HT1080 (cell line): ENCODE measurements around the gene TSPAN9. TPM values are rescaled to one million over a fixed set of nuclear protein-coding genes. Genes with fewer than 3 reads are reported as not detected.
A peak's percentile ranks its signal among the peaks of the same experiment; 100 is the strongest.

ENCODE experiments used
- DNase-seq: peaks from one replicate; pipeline ENCODE4 v3.0.0-alpha.2; 2015; ENCODE audit warnings: low read depth
- total RNA-seq: library from RNA; depleted of rRNA; stranded (reverse); fragments of >200 nt; shearing (Covaris generic); gene quantifications from 2 replicates; pipeline ENCODE4 v1.2.3, GENCODE V29; 2014

The TSPAN9 gene
- total RNA-seq, 1 experiment from 2014 or later: 18.5 TPM

DNA sequence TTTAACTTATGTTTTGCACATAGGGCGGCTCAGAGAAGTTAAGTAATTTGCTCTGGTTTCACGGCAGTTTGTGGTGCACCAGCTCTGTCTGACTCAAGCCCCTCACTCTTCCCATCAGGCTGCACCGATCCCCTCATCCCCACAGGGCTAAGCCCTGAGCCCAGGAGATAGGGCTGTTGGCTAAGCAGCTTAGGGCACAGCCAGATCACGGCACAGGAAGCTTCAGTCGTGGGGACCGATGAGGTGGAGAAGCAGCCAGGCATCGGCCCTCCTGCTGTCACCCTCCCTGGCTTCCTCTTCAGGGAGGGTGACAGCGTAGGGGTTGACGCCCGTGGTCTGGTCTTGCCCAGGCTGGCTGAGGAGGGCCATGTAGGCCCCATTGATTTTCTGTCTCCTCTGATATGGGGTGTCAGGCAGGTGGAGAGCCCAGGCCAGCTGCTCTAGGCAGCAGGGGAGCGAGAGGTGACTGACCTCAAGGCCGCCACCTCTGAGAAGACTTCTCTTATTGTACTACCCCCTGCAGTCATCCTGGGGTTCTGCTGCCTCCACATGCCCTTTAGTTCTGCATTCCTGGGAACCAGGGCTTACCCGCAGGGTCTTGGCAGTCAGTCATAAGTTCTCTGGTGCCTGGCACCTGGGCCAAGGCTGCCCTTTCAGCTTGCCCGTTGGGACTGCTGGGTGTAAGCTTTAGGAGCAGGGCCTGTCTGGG, 166.4 kb downstream of the TSPAN9 start:
- DNase-seq: no peak

DNA sequence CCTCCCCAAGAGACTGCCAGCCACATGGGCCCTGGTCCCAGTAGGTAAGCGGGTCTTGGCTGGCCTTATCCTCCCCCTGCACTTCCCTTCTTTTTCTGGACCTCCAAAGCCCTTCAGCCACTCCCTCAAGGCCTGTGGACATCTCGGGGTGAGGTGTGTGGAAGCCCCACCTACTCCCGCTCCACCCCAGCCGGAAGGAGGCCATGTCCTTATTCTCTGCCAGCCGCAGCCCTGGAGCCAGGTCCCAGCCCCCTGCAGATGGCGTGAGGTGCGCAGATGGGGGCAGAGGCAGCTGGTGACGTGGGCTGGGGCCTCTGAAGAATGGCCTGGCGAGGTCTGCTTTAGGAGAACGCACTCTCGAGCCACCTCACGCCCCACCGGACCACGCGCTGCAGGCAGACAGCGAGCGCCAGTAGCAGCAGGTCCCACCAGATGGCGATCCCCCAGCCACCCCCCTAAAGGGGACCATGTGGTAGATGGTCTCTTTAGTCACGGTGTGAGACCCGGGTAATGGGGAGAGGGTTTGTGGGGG, 167.1 kb downstream of the TSPAN9 start:
- DNase-seq: no peak

DNA sequence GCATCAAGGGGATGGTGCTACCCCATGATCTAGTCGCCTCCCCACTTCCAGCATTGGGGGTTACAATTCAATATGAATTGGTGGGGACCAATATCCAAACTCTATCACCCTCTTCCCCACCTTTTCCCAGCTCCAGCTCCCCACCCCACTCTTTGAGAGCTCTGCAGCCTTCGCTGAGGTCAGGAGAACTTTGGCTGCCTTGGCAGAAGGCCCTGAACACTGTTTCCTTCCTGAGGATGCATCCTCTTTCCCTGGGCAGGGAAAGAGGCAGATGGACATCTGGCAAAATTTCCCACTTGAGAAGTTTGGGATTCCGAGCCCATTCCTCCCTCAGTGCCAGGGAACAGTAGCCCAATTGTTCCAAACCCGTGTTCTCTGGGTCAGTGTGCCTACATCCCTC, 169.1 kb downstream of the TSPAN9 start:
- DNase-seq: no peak

DNA sequence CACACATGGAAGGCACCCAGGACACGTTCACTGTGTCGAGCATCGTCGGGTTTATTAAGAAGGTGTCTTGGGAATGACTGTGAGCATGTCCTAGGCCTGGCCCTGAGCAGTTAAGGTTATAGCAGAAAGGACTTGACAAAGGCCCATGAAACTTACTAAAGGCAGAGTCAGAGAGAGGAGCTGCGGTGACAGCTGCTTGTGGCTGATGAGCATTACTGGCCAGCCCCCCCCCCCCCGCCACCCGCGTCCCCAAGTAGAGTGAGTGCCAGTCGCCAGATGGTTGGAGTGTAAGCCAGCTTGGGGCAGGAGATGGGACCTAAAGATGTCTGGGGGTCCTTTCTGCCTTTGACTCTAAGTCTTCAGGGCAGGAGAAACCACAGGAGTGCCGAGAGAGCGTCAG, 169.9 kb downstream of the TSPAN9 start:
- no peak for DNase-seq

DNA sequence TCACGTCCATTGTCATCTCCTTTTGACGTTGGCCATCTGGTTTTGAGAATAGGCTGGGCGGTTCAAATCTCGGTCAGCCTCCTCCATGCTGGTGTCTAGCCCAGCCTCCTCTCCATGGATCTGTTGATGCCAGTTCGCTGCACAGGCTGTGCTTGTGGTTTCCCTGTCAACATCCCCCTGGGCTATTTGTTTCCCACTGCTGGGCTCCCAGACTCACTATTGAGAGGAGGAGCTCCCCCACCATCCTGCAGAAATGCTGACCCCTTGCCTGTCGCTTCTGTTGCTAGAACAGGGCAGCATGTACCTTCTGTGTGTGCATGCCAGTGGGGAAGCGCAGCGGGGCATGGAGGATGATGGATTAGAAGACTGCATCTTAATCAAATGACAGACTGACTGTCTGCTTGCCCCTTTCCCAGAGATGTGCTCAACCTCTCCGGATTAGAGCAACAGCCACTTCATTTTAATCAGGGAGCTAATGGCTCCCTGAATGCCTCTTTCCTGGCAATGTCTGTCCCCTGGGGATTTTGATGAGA, 170.5 kb downstream of the TSPAN9 start:
- no peak for DNase-seq

DNA sequence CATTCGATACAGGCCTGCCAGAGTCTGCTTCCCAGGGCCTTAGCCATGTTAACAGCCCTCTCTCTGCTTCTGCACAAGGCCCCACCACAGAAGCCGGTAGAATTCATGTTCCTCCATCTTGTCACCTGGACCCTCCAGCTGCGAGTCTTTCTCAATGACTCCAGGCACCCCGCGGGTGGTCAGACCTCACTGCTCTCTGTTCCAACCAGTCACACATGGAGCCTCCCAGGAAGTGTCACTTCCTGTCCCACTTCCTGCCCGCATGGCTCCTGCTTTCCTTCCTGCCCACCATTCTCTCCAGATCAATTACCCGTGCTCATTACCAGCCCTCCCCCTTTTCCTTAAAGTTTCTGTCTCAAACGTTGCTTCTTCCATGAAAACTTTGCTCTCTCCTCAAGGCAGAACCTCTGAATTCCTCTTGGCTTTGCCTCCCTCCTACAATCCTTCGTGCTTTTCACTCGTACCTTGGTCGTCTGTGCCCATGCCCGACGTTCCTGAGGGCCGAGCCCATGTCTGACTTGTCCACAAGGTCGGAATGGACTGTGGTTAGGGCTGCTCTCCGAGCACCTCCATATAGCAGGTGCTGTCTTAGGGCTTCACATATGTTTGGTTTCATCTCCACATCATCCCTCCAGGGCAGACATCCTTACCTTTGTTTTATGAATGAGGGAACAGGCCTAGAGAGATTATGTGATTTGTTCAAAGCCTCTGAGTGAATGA, 172.1 kb downstream of the TSPAN9 start:
- peak; percentile 35 for DNase-seq

DNA sequence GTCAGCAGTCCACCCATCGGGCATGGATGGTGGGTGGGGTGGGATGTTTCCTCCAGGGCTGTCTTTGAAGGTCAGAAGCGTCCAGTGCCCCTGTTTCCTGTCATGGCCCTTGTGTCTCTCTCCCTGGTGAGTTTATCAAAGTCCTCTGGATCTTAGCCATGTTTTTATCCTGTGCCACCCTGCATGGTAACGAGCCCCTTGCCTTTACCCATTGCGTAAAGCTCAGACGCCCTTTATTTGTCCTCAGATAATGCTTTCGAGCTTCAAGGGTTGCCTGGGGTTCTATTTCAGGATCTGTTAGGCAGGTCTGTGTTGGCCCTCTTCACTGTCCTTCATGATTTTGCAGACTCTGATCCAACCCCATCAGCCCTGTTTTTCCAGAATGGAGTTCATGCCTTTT, 172.9 kb downstream of the TSPAN9 start:
- DNase-seq: no peak

DNA sequence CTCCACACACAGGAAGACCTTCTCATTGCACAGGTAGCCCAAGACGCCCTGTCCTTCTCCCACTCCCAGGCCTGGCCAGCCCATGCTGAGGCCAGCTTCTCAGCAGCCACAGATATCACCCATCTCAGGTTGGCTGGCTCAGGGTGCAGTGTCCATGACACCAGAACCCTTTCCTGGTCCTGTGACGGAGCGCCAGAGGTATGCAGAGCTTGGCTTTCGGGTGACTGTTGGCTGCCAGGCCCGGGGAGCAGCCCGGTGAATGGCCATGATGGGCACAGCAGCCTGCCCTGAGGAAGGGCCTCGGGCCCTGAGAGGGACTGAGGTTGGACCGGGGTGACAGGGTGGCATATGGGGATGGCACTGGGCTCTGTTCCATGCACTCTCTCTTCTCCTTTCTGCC, 173.4 kb downstream of the TSPAN9 start:
- no peak for DNase-seq

DNA sequence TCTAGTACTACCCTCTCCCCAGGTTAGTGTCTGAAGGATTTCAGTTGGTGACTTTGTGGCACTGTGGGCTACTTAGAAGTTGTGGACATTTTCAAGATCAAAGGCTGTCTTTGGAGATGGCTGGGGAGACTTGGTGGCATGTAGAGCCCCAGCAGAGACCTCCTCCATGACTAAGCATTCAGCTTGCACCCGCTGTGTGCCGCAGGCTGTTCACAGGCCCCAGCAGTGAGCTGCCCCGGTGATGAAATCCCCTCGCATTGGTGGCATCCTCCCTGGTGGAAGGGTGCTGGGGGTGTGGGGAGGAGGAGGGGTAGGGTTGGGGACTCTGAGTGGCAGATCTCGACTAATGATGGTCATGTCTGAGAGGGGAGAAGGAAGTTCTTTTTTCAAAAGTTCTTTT, 173.9 kb downstream of the TSPAN9 start:
- no peak for DNase-seq

DNA sequence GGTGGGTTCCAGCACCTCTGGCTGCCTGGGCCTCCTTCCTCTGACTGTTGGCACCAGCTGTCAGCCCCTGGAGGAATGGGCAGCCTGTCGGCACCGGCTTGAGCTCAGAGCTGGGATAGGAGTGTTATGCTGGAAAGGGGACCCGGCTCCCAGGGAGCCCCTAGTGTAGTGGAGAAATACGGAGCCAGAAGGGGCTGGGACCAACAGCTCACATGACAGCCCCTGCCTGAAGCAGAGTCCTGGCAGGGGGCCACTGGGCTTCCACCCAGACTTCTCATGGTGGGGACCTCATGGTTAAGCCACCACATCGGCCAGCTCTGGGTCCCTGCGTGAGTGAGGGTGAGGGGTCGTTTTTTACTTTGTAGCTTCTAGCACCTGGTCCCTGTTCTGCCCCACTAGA, 174.5 kb downstream of the TSPAN9 start:
- DNase-seq: no peak

DNA sequence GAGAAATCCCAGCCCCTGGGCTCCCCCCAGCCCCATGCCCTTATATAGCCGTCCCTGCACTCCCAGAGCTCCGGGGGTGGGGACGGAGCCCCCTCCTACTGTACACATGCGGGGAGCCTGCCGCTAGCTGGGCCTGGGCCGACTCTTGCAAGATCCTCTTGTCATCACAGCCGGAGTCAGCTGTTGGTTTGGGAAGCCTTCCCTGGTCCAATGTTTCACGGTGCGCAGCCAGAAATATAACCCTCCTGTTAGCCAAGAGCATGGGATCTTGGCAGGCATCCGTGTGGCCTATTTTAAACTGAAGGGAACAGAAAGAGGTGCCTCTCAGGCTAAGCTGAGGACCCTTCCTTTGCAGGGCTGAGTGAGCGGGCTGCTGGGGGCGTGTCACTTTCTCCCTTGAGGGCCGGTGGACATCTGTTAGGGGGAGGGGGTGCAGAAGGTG, 175.3 kb downstream of the TSPAN9 start:
- DNase-seq: no peak

DNA sequence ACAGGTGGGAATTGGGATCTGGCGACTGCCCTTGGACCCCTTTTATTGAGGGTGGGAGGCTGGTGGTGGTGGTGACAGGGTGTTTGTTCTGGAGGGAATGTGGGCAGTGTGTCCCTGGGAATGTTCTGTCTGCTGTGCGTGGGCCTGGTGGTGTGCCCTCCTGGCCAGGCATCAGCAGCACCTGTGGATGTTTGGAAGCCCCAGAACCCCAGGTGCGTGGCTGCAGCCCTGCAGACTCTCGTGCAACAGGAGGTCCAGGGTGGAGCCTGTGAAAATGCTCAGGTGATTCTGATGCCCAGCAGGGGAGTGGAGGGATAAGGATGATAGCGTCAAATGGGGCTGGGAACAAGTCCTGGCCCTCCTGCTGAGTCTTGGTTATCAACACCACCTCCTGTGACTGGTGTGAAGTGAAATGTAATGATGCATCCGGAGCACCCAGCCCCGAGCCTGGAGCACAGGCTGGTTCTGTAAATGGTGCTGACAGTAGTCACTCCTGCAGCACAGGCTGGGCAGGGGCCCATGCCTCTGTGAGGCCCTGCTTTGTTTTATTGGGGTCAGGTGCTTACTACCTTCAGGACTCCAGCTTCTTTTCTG, 176.6 kb downstream of the TSPAN9 start:
- no peak for DNase-seq

DNA sequence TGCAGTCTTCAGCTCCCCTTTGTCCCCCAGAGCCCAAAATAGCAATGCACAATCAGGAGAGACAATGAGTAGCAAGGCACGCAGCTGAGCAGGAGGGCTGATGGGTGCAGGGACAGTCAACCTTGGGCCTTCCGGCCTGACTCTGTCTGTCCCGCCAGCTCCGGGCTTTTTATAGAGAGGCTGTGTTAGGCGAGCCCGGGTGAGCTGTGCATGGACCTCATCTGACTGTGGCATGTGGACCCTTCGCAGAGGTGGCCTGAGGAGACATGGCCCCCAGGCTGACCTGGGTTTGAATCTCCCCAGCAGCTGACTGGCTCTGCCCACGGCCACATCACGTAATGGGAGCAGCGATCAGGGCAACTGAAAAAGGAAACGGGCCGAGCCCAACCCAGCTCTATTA, 177.9 kb downstream of the TSPAN9 start:
- no peak for DNase-seq

DNA sequence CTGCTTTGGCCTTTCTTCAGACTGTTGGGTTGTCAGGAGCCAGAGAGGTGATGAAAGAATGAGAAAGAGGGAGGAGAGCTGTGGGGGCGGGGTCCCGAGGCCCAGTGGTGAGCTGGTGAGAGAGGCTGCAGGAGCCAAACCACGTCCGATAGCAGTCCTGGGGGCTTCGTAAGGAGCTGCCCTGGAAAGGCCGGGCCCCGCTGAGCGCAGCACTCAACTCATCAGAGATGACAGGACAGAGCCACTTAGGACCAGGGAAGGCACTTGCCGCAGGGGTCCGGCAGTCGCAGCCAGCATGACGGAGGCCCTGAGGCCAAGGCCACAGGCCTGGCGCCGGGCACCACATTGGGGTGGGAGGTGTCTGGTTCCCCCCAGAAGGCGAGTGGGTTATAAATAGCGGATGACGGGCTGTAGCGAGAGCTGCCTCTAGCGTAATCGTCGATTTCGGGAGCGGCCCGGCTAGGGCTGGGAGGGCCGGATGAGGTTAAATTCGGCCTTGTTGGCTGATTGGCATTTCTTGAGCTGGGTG, 179.0 kb downstream of the TSPAN9 start:
- no peak for DNase-seq

DNA sequence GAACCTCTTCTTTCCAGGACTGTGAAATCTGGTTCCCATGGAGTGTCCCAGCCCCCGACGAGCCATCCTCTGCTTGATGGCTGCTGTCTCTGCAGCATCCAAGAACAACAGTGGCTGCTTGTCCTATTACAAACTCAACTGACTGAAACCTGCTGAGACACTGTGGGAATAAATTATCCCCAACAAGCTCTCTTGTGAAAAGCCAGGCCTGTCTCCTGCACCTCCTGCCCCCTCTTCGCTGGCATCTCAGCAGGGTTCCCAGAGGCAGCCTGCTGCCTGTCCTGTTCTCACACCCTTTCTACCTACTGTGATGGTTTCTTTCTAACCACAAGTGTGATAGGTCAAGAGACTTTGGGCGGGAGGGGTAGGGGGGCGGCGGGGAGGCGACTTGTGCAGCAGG, 180.2 kb downstream of the TSPAN9 start:
- no peak for DNase-seq

DNA sequence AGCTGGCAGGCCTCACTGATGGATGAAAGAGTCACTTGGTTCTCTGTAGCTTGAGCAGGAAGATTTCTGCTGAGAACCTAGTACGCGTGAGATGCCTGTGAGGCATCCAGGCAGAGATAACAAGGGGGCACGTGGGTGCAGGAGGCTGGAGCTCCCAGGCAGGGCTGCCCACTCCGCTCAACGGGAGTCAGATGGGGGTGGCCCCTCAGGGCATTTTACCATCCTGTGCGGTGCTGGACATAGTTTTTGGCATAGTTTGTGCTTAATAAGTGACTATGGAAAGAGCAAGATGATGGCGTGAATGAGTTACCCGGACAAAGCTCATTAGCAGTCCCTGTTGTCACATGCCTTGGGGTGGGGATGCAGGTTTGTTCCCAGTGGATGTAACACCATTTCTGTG, 182.8 kb downstream of the TSPAN9 start:
- DNase-seq: no peak

DNA sequence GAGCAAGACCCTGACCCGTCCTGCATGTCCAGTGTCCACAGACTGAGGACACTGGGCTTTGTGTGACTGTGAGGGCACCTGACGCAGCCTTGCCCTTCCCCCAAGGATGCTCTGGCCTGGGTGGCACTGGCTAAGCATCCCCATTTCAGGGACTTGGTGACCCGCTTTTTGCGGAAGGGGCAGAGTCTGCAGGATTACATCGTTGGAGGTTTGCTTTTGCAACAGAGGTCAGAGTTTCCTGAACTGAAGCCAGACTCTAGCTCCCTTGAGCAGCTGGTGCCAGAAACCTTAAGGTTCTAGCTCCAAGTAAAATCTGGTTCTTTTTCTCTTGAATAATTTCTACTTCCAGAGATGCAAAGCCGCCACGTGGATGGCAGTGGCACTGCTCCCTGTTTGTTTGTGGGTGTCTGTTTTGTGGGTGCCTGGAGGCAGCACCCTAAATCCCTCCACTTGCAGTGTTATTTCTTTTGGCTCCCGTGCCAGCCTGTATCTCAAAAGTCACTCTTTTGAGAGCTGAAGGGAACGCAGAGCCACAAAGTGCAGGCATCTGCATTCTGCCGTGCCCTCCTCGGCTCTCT, 184.7 kb downstream of the TSPAN9 start:
- DNase-seq: no peak

DNA sequence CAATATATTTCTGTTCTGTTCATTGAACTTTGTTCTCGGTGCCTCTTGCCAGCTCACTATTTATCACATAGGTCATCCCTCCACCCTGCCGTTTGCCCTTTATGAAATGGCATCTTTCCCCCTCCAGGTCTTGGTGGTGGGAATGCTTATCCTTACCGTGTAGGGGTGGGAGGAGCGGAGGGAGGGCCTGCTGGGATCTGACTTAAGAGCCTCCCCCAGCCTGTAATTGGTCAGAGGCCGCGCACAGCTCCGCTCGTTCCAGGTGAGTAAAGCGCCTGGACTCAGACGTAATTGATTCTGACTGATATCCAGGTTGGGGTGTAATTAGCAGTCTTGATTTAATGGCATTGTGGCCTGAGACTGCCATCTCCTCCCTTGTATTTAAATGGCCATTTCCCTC, 185.3 kb downstream of the TSPAN9 start:
- no peak for DNase-seq

DNA sequence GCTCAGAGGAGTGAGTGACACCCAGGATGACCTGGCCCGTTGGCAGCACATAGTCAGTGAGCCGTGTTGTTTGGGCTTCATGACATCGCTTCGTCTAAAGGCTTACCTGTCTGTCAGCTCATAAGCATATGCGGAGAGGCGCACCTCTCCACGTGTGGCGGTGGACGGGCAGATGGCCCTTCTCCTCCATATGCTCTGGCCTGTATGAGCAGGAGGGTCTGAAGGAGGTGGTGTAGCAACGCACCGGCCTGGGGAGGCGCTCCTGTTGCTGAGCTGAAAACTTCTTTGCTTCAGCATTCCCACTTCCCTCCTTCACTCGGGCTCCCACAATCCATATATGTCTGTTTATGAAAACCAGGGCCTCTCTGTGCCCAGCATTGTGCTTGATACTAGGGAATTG, 186.1 kb downstream of the TSPAN9 start:
- DNase-seq: no peak

DNA sequence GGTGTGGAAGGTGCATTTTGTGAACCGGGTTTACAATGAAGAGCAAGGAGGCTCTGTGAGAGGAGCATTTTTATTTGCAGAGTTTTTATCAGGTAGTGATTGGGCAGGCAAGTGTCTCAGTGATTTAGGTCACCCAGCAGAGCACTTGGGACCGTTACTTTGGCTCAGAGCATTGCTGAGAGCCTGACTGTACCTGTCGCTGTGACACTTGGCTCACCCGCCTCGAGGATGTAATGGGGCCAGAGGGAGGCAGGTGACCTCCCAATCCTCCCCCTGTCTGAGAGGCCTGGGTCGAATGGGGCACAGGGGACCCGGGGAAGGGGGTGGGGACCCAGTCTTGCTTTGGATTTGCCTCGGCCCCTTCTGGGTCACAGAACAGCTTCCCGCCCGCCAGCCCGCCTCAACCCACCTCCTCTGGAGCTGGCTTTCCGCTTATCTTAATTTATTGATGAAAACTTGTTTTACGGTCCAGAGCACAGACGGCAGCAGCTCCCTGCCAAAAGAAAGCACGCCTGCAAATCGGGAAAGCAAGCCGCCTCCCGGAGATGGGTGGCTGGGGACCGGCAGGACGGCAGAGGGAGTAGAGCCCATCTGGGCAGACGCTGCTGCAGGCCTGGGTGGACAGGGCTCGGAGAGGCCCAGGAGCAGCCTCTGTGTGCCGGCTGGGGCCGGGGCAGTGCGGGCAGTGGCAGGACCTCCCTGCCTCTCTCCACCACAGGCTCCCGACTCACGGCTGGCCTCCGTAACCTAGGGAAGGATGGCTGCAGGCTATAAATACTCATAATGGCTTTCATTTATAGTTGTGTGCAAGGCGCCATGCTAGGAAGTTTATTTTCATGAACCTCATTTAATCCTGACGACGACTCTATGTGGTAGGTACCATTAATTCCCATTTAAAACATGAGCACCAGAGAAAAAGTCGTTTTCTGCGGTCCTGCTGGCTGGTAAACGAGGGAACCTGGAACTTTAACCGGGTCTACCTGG, 187.1 kb downstream of the TSPAN9 start:
- no peak for DNase-seq
